ENCODE results near the gene CHIC2.

CHIC2 gene

GRCh38 chr4:54099748-54100574 lies 35.6 kb upstream of the CHIC2 start, which contains the start of gene GSX2:
Gene GSX2, plus strand, starts transcription at chr4:54100163. Its CDS starts 182 bp downstream, at chr4:54100345.
- DNase-seq (no peak), ATAC-seq (ENCODE audit: insufficient read depth, low read depth) (no peak)
- no peaks in the 10 kb centered on the region for H3K79me2 ChIP-seq (ENCODE audit: insufficient read depth, low read length)
- H4K20me1 ChIP-seq (ENCODE audit: insufficient read depth, low read length): no peaks in the 10 kb centered on the region
- H3K27me3 ChIP-seq (ENCODE audit: insufficient read depth, low read length, poor library complexity): peaks cover 3% of the 10 kb centered on the region
- no peaks in the 10 kb centered on the region for H3K36me3 ChIP-seq (ENCODE audit: insufficient read depth, low read length)
- no peak within 1 kb of the TSS for H3K27ac ChIP-seq (ENCODE audit: low read length)
- H2AFZ ChIP-seq (ENCODE audit: low read depth, low read length): no peak within 1 kb of the TSS
- no peaks in the 10 kb centered on the region for H3K9me3 ChIP-seq (ENCODE audit: insufficient read depth, low read length, severe bottlenecking)
- no peak within 1 kb of the TSS for H3K4me3 ChIP-seq (ENCODE audit: low read depth in 1 of 2, low read length in 2 of 2)
- TF ChIP-seq CTCF (IDR thresholded peaks at IDR 0.05; ENCODE audit: borderline replicate concordance, extremely low read depth, low read length, poor library complexity, severe bottlenecking): no peak
- no peak for TF ChIP-seq EZH2 (IDR thresholded peaks at IDR 0.05; ENCODE audit: borderline replicate concordance, low read depth, low read length, severe bottlenecking)
- H3K4me2 ChIP-seq (ENCODE audit: insufficient read depth, low read length): no peak within 1 kb of the TSS
- H3K4me1 ChIP-seq (ENCODE audit: insufficient read depth, low read length): no peaks in the 10 kb centered on the region
- no peak within 1 kb of the TSS for H3K9ac ChIP-seq (ENCODE audit: low read depth, low read length)

DNA sequence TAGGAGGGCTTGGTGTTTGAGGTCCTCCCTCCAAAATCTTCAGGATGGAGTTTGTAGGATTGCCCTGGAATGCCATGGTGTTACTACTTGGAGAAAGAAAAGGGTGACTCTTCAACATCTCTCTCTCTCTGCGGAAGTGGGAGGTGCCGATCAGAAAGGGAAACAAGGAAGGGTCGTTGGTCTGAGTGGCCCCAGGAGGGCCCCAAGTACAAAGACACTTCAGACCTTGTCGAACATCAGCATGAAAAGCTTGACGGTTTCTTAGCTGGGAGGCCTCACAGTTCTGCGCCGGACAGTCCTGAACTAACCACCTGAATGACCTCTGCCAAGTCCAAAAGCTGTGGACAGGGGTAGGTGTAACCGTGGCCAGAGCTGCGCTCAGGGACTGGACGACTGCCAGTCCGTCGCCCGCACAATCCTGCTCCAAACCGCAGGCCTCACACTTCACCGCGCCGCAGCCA lies 34.9 kb upstream of the CHIC2 start:
- Histone ChIP-seq H4K20me1 (ENCODE audit: insufficient read depth, low read length) (no peaks in the 10 kb centered on the region), H3K27ac (ENCODE audit: low read length) (no peak overlapping the region), H3K9ac (ENCODE audit: low read depth, low read length) (no peak overlapping the region), H2AFZ (ENCODE audit: low read depth, low read length) (no peak overlapping the region), H3K4me3 (ENCODE audit: low read depth in 1 of 2, low read length in 2 of 2) (no peak overlapping the region), H3K9me3 (ENCODE audit: insufficient read depth, low read length, severe bottlenecking) (no peaks in the 10 kb centered on the region), H3K36me3 (ENCODE audit: insufficient read depth, low read length) (no peaks in the 10 kb centered on the region), H3K79me2 (ENCODE audit: insufficient read depth, low read length) (no peaks in the 10 kb centered on the region), H3K4me2 (ENCODE audit: insufficient read depth, low read length) (no peak overlapping the region), H3K27me3 (ENCODE audit: insufficient read depth, low read length, poor library complexity) (peaks cover 3% of the 10 kb centered on the region), H3K4me1 (ENCODE audit: insufficient read depth, low read length) (no peaks in the 10 kb centered on the region)
- TF ChIP-seq CTCF (IDR thresholded peaks at IDR 0.05; ENCODE audit: borderline replicate concordance, extremely low read depth, low read length, poor library complexity, severe bottlenecking) (no peak), EZH2 (IDR thresholded peaks at IDR 0.05; ENCODE audit: borderline replicate concordance, low read depth, low read length, severe bottlenecking) (no peak)
- ATAC-seq (ENCODE audit: insufficient read depth, low read depth): no peak
- DNase-seq: no peak

GRCh38 chr4:54098375-54098774 lies 34.0 kb upstream of the CHIC2 start:
- H3K27me3 ChIP-seq (ENCODE audit: insufficient read depth, low read length, poor library complexity): peaks cover 3% of the 10 kb centered on the region
- no peaks in the 10 kb centered on the region for H3K4me1 ChIP-seq (ENCODE audit: insufficient read depth, low read length)
- H3K9ac ChIP-seq (ENCODE audit: low read depth, low read length): no peak overlapping the region
- DNase-seq (no peak), ATAC-seq (ENCODE audit: insufficient read depth, low read depth) (no peak)
- no peaks in the 10 kb centered on the region for H3K36me3 ChIP-seq (ENCODE audit: insufficient read depth, low read length)
- no peak overlapping the region for H2AFZ ChIP-seq (ENCODE audit: low read depth, low read length)
- no peak overlapping the region for H3K4me2 ChIP-seq (ENCODE audit: insufficient read depth, low read length)
- TF ChIP-seq EZH2 (IDR thresholded peaks at IDR 0.05; ENCODE audit: borderline replicate concordance, low read depth, low read length, severe bottlenecking): no peak
- TF ChIP-seq CTCF (IDR thresholded peaks at IDR 0.05; ENCODE audit: borderline replicate concordance, extremely low read depth, low read length, poor library complexity, severe bottlenecking): no peak
- no peaks in the 10 kb centered on the region for H3K9me3 ChIP-seq (ENCODE audit: insufficient read depth, low read length, severe bottlenecking)
- no peaks in the 10 kb centered on the region for H3K79me2 ChIP-seq (ENCODE audit: insufficient read depth, low read length)
- no peaks in the 10 kb centered on the region for H4K20me1 ChIP-seq (ENCODE audit: insufficient read depth, low read length)
- H3K27ac ChIP-seq (ENCODE audit: low read length): no peak overlapping the region
- H3K4me3 ChIP-seq (ENCODE audit: low read depth in 1 of 2, low read length in 2 of 2): no peak overlapping the region
